ENCODE data around the gene OXSR1.
"Not testable (repeated sequence)": the region's sequence is repeated elsewhere in the genome, so short reads cannot be mapped to it uniquely, and the experiment has no call there.

Gene OXSR1

DNA sequence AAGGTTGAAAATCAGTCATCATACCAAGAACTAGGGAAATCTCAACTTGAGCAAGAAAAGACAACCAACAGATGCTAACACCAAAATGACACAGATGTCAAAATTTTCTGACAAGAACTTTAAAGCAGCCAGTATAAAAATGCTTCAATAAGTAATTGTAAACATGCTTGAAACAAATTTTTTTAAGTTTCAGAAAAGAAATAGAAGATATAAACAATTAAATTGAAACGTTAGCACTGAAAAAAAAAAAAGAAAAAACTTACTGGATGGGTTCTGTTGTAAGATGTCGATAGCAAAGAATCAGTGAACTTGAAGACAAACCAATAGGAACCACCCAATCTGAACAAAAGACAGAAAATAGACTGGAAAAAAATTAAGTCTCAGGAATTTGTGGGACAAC lies 18.8 kb upstream of the OXSR1 start:
- DNase-seq, result no peak

DNA sequence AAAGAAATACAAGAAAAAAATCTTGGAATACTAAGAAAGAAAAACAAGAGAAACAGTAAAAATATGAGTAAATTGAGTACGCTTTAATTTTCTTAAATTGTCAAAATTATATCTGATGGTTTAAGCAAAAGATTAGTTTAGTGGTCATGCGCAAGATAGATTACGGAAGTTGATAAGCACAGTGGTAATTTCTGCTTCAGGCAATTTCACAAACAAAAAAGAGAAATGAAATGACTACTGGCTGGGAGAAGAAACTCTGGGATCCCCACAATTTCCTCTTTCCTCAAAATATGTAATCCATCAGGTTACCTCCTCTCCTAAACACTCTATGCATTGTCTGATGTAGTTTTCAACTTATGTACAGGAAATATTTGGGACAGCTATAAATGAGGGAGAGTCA lies 17.9 kb upstream of the OXSR1 start:
- DNase-seq, result no peak

DNA sequence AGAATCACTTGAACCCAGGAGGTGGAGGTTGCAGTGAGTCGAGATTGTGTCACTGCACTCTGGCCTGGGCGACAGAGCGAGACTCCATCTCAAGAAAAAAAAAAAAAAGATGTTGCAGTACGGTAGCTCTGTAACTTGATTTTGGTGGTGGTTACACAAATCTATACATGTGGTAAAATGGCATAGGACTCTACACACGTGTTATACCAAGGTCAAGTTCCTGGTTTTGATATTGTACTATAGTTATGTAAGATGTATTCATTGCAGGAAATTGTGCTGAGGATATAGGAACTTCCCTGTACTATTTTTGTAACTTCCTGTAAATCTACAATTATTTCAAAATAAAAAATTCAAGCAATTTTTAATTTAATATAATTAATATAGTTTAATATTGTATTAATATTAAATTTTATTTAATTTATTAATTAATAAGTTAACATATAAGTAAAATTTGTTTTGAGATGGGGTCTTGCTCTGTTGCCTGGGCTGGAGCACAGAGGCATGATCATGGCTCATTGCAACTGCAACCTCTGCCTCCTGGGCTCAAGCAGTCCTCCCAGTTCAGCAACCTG lies 16.9 kb upstream of the OXSR1 start:
- DNase-seq, result no peak

DNA sequence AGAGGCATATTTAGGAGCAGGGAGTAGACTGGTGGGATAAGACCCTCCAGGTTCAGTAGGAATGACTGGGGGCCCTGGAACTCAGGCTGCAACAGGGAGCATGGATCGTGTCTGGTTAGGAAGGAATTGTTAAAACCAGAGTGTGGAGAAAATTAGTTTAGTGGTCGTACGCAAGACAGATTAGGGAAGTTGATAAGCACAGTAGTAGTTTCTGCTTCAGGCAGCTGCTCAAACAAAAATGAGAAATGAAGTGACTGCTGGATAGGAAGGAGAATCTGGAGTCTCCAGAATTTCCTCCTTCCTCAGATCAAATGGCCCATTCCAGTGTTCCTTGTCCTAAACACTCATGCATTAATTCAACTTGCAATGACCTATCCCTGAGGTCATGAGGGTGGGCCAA lies 15.6 kb upstream of the OXSR1 start:
- no peak for DNase-seq

DNA sequence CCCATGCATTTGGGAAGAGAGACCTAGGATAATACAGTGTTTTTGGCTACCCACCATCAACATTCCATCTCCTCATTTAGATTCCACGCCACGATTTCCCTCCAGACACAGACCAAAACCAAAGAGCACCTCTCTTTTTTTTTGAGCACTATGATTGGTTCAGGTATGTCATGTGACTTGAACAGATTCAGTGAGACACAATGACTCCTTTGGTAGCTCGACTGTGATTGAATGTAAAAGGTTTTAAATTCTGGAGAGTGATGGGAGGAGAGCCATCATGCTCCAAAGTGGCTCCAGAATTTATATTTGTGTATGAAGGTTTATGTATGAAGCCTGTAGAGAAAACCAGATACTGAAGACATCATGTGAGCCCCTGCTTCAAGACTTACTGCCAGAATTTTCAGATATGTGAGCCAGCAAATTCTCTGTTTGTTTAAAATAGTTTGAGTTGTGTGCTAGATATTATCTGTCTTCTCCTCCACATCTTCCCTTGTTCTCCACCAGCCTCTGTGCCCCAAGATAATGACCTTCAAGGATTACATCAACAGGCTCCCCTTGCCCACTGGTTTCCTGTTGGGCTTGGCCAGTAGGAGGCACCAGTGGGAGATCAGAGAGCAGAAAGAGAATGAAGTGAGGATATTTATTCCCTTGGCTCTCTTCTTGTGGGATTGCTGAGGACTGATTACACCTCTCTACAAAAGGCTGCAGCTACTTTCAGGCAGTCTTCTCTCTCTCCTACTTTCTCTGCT lies 14.4 kb upstream of the OXSR1 start:
- no peak for DNase-seq

DNA sequence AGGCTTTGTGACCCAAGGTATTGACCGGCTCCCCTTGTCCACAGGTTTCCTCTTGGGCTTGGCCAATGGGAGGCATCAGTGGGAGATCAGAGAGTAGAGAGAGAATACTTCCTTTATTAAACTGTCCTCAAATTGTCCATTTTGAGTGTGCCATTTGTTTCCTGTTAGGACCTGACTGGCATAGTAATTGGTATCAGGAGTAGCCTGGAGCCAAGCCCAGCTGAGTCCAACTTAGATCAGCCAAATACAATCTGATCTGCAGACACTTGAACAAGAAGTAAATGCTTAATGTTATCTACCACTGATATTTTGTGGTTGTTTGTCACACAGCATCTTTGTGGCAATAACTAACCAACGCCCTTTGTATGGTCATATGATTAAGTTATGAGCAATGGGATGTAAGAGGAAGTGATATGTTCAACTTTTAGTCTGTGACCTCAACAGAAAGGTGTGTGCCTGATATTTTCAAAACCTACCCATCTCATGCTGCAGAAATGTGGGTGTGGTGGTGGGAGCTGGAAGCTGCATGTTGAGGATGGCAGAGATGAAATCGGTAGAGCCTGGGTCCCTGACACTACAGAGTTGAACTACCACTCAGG lies 13.6 kb upstream of the OXSR1 start:
- no peak for DNase-seq

DNA sequence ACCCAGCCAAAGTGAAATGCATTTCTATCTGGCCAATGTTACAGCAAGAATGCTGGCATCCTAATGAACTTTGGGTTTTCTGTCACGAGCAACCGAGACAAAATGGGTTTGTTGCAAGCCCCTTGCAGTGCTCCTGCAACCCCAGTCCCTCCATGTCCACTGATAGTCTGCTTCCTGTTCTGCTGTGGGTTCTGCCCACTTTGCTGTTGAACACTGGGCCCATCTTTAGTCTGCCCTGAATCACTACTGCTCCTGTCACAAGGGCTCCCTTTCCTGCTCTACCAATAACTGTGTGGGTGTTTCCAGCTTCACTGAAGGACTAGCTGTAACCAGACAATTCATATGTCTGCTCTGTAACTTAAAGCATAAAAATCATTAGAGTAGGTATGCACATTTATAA lies 12.7 kb upstream of the OXSR1 start:
- no peak for DNase-seq

DNA sequence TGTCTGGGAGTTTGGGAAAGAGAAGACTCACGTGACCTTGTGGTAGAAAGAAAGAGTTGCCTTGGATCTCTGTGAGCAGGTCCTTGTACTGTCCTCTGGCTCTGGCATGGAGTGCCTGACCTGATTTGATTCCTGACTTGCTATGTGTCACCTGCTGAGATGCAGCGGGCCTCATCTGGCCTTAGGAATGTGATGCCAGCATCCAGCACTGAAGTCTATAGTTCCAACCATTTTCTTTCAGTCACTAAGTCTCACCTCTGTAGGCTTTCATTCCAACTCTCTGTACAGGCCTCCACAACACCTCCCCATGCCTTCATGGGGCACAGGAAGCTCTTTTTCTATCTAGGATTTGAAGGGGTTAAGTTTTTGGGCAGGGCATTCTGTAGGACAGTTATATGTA lies 12.1 kb upstream of the OXSR1 start:
- no peak for DNase-seq

DNA sequence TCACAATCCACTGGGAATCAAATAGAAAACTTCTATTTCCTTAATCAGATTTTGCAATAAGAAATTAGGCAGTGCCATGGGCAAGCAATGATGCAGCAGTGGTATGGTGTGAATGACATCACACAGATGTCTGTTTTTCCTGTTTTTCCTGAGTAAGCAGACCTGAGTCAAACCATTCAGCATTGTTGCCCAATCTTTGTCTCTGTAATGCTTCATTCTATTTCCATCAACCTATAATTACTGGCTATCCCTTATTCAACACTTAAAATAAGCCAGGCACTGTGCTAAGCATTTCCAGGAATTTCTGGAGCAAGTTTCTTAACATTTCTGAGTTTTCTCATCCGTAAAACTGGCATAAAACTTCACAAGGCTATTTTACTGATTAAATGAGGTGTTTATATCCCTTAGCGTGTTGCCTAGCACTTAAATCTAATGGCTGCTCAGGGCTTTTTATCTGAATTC lies 11.3 kb upstream of the OXSR1 start:
- no peak for DNase-seq

DNA sequence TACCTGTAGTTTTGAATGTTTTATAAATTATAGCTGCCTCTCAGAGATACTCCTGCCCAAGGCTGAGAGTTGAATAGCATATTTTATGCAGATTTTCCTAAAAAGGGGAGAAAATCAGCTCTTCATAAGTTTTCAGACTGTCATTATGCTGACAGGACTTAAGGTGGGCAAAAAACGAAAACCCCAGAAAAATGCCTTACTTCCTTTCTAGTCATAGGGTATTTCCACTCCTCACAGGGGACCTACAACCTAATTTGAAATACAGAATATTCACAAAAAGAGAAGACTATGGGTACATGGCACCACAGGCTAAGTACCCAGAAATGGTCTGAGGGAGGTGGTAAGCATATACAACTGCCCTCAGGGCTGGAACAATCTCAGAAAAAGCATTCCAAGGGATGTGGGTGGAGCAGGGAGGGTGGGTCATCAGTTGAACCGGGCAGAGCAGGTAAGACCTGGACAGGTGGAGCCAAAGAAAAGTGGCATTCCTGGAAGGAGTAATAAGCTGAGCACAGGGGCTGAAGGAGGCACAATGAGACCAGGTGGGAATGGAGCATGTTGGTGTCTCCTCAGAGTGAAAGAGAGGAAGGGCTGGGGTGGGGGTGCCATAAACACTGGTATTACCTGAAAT lies 10.6 kb upstream of the OXSR1 start:
- no peak for DNase-seq

DNA sequence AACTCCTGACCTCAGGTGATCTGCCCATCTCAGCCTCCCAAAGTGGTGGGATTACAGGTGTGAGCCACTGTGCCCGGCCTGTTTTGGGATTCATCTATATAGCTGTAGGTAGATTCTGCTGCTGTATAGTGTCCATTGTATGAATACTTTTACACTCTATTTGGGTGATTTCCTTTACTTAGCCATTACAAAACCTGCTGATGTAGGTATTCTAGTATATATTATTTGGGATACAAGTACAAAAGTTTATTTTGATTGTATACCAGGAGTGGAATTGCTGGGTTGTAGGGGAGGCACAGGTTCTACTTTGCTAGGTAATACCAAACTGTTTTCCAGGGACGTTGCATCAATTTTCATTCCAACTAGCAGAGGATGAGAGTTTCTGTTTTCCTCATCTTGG lies 9.5 kb upstream of the OXSR1 start:
- no peak for DNase-seq

DNA sequence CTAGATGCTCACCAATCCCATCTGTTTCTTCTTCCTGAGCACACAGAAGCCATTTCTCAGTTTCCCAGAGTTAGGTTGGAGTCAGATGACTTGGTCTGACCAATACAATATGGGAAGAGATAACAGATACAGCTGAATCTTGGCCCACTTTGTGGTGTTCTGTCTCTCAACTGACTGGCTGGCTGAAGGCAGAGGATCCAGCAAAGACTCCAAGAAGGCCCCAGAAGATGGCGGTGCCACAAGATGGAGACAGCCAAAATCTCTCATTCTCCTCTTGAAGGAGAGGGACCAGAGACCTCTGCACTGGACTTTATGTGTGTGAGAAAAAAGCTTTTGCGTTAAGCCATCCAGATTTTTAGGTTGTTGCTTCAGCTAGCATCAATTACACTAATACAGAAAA lies 8.2 kb upstream of the OXSR1 start:
- no peak for DNase-seq

DNA sequence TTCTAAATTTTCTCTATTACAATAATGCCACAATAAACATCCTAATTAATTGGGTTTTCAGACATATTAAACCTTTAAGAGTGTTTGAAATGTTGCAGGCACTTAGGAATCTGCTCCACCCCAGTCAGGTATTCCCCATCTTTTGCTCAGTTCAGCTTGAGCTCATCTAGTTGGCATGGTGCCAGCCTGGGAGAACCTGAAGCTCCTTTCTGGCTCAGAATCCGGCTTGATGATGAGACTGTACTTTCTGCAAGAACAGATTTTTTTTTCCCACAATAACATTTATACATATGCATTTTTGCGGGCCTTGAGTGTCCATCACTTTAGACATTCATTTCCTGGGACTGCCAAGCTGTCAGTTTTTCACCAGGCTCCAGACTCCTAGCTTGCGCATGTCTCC lies 7.7 kb upstream of the OXSR1 start:
- DNase-seq, result no peak

DNA sequence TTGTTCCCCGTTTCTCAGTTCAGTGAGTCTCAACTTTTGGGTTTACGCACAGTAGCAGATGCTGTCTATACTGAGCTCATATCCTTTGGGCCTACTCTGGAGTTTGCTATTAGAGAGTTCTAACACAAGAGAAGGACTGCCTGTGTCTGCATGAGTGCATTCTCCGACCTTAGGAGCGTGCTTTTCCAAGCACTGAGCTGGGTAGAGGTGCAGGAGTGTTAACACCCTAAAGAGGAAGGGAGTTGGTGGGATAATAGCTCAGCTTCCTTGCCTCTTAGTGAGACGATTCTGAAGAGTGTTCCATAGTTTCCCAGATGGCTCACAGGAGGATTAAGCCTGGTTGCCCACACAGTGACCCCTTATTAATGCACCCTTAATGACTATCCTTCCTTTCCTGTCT lies 6.9 kb upstream of the OXSR1 start:
- DNase-seq, result no peak

DNA sequence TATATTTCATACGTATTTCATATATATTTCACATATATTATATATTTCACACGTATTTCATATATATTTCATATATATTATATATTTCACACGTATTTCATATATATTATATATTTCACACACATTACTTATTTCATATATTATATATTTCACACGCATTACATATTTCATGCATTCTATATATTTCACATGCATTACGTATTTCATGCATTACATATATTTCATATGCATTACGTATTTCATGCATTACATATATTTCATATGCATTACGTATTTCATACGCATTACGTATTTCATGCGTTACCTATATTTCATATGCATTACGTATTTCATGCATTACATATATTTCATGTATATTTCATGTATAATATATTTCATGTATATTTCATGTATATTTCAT lies 4.6 kb upstream of the OXSR1 start:
- not testable (repeated sequence) for DNase-seq

DNA sequence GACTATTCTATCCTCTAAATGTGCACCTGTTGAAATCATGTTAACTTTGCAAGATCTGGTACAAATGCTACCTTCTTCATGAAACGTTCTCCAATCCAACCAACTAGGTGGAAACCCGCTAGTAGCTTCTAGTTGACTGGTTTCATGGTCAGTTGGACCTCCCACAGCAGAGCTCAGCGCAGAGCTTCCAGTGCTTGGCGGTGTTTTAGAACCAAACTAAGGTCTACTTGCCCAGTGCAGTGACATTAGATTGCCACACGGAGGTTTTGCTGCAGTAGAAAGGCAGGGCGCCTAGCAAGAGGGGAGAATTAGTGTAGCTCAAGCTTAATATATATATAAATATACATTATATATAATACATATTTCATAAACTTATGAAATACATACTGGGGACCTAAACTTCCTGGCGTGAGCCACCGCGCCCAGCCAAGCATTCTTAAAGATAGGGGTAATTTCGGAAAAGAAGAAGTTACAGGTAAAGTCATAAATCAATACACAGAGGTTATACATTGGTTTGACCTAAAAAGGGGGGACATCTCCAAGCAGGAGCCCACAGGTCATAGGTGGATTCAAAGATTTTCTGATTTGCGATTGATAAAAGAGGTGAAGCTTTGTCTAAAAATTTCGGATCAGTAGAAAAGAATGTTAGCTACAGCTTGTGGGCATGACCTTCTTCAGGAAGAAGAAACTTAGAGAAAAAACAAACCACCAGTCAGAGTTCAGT lies 2.1 kb upstream of the OXSR1 start:
- DNase-seq, result no peak

DNA sequence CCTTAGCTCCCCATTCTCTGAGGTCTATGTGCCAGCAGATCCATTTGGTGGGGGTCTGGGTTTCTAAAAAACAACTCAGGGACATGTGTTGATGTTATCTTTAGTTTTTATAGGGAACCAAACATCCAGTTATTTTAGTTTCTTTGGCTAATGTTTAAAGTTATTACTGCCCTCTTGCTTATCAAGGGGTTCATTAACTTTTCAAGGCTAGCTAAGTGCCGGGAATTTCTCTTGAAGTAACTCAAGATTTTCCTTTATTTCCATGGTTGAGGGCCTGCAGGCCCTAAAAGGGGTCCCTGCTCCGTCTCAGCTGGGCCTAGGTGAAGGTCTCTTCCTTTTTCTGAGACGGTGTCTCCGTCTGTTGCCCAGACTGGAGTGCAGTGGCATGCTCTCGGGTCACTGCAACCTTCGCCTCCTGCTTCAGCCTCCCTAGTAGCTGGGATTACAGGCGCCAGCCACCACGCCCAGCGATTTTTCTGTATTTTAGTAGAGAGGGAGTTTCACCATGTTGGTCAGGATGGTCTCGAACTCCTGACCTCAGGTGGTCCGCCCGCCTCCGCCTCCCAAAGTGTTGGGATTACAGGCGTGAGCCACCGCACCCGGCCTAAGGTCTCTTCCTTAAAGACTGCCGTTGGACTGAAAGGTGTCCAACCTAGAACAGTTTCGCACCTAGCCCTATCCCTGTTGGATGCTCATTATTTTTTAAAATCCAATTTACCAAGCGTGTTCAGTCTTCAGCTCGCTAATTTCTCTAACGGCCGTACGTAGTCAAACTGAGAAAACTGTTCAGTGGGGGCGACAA lies 1.3 kb upstream of the OXSR1 start:
- no peak for DNase-seq

DNA sequence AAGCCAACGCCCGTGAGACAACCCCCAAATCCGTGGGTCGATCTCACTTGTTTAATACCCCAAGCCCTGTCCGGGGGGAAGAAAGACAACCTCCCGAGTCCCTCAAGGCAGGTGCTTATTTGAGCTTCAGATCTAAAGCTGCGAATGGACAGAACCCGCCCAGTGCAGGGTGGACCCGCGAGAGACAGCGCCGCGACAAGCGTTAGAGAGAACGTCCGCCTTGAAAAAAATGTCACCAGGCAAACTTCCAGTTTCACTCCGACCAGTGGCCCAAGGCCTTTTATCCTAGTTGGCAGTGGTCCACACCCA lies 740 bp upstream of the OXSR1 start:
- no peak for DNase-seq

DNA sequence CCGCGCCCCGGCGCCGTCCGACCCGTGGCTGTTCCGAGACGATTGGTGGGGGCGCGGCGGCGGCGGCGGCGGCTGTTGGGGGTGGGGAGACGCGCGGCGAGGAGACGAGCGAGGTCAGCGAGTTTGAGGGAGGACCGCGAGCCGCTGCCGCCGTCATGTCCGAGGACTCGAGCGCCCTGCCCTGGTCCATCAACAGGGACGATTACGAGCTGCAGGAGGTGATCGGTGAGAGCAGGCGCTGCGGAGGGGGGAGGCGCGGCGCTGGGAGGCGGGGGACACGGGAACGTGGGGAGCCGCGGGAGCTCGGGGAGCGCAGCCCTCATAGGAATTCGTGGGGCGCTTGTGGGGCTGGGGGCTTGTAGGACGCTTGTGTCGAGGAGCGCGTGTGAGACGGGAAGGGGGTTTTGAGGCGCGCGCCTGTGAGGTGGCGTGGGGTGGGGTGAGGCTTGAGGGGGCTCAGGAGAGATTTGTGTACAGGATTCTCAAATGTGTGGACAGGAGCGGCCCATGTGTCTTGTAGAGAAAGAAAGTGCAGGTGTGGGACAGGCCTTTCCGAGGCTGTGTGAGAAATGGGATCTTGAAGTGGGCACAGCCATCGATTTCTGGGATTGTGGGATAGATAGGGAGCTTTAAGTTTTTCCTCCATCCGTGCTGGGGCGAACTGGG lies 518 bp downstream of the OXSR1 start:
- no peak for DNase-seq

DNA sequence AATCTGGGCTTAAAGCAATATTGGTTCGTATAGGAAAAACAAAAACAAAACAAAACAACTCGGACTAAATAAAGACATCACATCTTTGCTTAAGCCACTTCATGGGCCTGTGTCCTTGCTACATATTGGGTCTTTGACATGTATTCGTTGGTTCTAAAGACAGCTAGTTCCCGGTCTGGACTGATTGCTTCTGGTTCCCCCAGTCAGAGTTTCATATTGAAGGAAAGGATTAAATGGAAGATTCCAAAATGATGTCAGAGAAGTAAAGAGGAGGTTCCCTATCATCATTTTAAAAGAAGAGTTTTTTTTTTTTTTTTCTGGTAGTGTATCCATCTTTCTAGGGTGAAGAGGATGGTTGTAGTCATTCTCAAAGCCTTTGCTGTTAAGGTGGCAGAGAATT lies 2.3 kb downstream of the OXSR1 start:
- no peak for DNase-seq

DNA sequence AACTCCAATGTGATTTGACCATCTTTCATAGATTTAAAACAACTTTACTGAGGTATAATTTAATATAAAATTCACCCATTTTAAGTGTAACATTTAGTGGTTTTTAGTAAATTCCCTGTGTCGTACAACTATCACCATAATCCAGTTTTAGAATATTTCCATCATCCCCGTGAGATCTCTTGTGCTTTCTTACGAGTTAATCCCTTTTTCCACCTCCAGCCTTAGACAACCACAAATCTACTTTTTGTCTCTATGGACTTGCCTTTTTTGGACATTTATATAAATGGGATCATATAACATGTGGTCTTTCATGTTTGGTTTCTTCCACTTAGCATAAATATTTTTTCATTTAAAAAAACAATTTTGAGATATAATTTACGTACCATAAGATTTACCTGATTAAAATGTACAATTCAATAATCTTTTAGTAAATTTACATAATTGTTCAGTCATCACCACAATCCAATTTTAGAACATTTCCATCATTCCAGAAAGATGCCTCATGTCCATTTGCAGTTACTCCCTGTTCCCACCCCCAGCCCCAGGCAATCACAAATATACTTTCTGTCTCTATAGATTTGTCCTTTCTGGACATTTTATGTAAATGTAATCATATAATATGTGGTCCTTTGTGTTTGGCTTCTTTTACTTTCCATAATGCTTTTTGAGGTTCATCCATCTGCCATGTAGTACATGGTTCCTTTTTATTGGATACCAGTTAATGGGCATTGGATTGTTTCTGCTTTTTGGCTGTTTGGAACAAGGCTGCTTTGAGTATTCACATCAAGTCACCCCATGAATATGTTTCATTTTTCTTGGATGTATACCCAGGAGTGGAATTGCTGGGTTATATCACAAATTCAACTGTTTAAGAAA lies 3.1 kb downstream of the OXSR1 start:
- no peak for DNase-seq

Data from effector CD8-positive, alpha-beta T cell (primary cell).